ENCODE results near the gene USP47.

The USP47 gene

GRCh38 chr11:11993839-11994238 lies 152.1 kb downstream of the USP47 start:
- peaks cover 6% of the 10 kb centered on the region for H3K4me1 ChIP-seq

GRCh38 chr11:11995601-11996000 lies 153.8 kb downstream of the USP47 start:
- Histone ChIP-seq H3K4me2 (ENCODE audit: low read length) (no peak overlapping the region), H3K9me3 (ENCODE audit: control insufficient read depth, low read length) (no peaks in the 10 kb centered on the region), H3K36me3 (ENCODE audit: control insufficient read depth, insufficient read depth, low read length) (no peaks in the 10 kb centered on the region), H3K27ac (no peak overlapping the region), H3K79me2 (no peaks in the 10 kb centered on the region), H2AFZ (no peak overlapping the region), H3K4me1 (peaks cover 6% of the 10 kb centered on the region), H3K4me3 (ENCODE audit: low read depth, low read length) (no peak overlapping the region), H3K9ac (no peak overlapping the region), H3K27me3 (ENCODE audit: control insufficient read depth, insufficient read depth, low read length) (no peaks in the 10 kb centered on the region)
- no peak for TF ChIP-seq CTCF (IDR thresholded peaks at IDR 0.05)

More at GRCh38 chr11:11993839-11994238, 152.1 kb downstream of the USP47 start:
- Histone ChIP-seq H2AFZ (no peak overlapping the region), H3K4me2 (ENCODE audit: low read length) (no peak overlapping the region), H3K79me2 (no peaks in the 10 kb centered on the region), H3K27me3 (ENCODE audit: control insufficient read depth, insufficient read depth, low read length) (no peaks in the 10 kb centered on the region), H3K27ac (no peak overlapping the region), H3K9me3 (ENCODE audit: control insufficient read depth, low read length) (no peaks in the 10 kb centered on the region), H3K4me3 (ENCODE audit: low read depth, low read length) (no peak overlapping the region), H3K36me3 (ENCODE audit: control insufficient read depth, insufficient read depth, low read length) (no peaks in the 10 kb centered on the region), H3K9ac (no peak overlapping the region)
- TF ChIP-seq CTCF (IDR thresholded peaks at IDR 0.05) = no peak

- no peak for TF ChIP-seq CTCF (IDR thresholded peaks at IDR 0.05)
These were observed 154.7 kb downstream of the USP47 start for GRCh38 chr11:11996321-11997048.

GRCh38 chr11:11997049-11997322 lies 155.2 kb downstream of the USP47 start:
- no peak overlapping the region for H3K27ac ChIP-seq
- no peaks in the 10 kb centered on the region for H3K79me2 ChIP-seq
- no peak overlapping the region for H3K9ac ChIP-seq
- H3K4me1 ChIP-seq = no peaks in the 10 kb centered on the region
- TF ChIP-seq CTCF (IDR thresholded peaks at IDR 0.05) = no peak
- H2AFZ ChIP-seq = no peak overlapping the region
- H3K9me3 ChIP-seq (ENCODE audit: control insufficient read depth, low read length) = no peaks in the 10 kb centered on the region
- H3K4me3 ChIP-seq (ENCODE audit: low read depth, low read length) = no peak overlapping the region
- no peak overlapping the region for H3K4me2 ChIP-seq (ENCODE audit: low read length)
- H3K27me3 ChIP-seq (ENCODE audit: control insufficient read depth, insufficient read depth, low read length) = no peaks in the 10 kb centered on the region
- no peaks in the 10 kb centered on the region for H3K36me3 ChIP-seq (ENCODE audit: control insufficient read depth, insufficient read depth, low read length)

More at GRCh38 chr11:11996321-11997048, 154.7 kb downstream of the USP47 start:
- Histone ChIP-seq H3K4me2 (ENCODE audit: low read length) (no peak overlapping the region), H3K9me3 (ENCODE audit: control insufficient read depth, low read length) (no peaks in the 10 kb centered on the region), H3K4me1 (peaks cover under 1% of the 10 kb centered on the region), H3K9ac (no peak overlapping the region), H3K27ac (no peak overlapping the region), H3K36me3 (ENCODE audit: control insufficient read depth, insufficient read depth, low read length) (no peaks in the 10 kb centered on the region), H2AFZ (no peak overlapping the region), H3K4me3 (ENCODE audit: low read depth, low read length) (no peak overlapping the region), H3K27me3 (ENCODE audit: control insufficient read depth, insufficient read depth, low read length) (no peaks in the 10 kb centered on the region), H3K79me2 (no peaks in the 10 kb centered on the region)

All from parathyroid adenoma (tissue), 2 donors.